Pulmonary artery endothelial cell (primary cell): ENCODE results near the gene CPHXL. TPM values are rescaled to one million over a fixed set of nuclear protein-coding genes. Genes with fewer than 3 reads are reported as not detected.

Experiments
- DNase-seq: peaks from one replicate; pipeline ENCODE4 v3.0.0-alpha.2; 2011; ENCODE audit warnings: low read depth, low spot score
- total RNA-seq: library from RNA; depleted of rRNA; stranded (reverse); fragments of >200 nt; gene quantifications from 2 replicates; pipeline ENCODE4 v1.2.3, GENCODE V29; 2014

CPHXL gene
- total RNA-seq, result not detected in 2 replicates

- DNase-seq, result no peak
Measured at GRCh38 chr16:75726390-75726789, at the start of gene CPHXL. Gene CPHXL (minus strand): TSS chr16:75726490. CDS start chr16:75726442, 48 bp downstream.

GRCh38 chr16:75774197-75774596, 47.9 kb upstream of the CPHXL start:
- DNase-seq, result no peak

GRCh38 chr16:75770051-75770450, 43.8 kb upstream of the CPHXL start:
- DNase-seq, result no peak

GRCh38 chr16:75764154-75764768, 38.0 kb upstream of the CPHXL start:
- peak; percentile 32 for DNase-seq

GRCh38 chr16:75763204-75763603, 36.9 kb upstream of the CPHXL start:
- no peak for DNase-seq

GRCh38 chr16:75762746-75763145, 36.5 kb upstream of the CPHXL start:
- DNase-seq, result no peak

- no peak for DNase-seq
Measured at GRCh38 chr16:75761108-75761507, 34.8 kb upstream of the CPHXL start.

- DNase-seq, result no peak
Measured at GRCh38 chr16:75760018-75760519, 33.8 kb upstream of the CPHXL start.

- DNase-seq, result no peak
Measured at GRCh38 chr16:75758215-75758614, 31.9 kb upstream of the CPHXL start.

GRCh38 chr16:75754141-75754540, 27.9 kb upstream of the CPHXL start:
- no peak for DNase-seq

GRCh38 chr16:75750528-75750927, 24.2 kb upstream of the CPHXL start:
- DNase-seq, result no peak

- DNase-seq, result no peak
Measured at GRCh38 chr16:75746359-75746758, 20.1 kb upstream of the CPHXL start.

- DNase-seq, result no peak
Measured at GRCh38 chr16:75745823-75746222, 19.5 kb upstream of the CPHXL start.

GRCh38 chr16:75745242-75745641, 19.0 kb upstream of the CPHXL start:
- no peak for DNase-seq

GRCh38 chr16:75742424-75743047, 16.2 kb upstream of the CPHXL start:
- no peak for DNase-seq

GRCh38 chr16:75733305-75734211, 7.3 kb upstream of the CPHXL start:
- DNase-seq, result no peak

GRCh38 chr16:75732871-75733270, 6.6 kb upstream of the CPHXL start:
- no peak for DNase-seq

- no peak for DNase-seq
Measured at GRCh38 chr16:75727221-75727620, 931 bp upstream of the CPHXL start.

GRCh38 chr16:75718452-75718851, 7.8 kb downstream of the CPHXL start:
- DNase-seq, result no peak

- DNase-seq, result no peak
Measured at GRCh38 chr16:75714661-75715060, 11.6 kb downstream of the CPHXL start.

GRCh38 chr16:75710344-75710743, 15.9 kb downstream of the CPHXL start:
- no peak for DNase-seq

GRCh38 chr16:75703306-75703705, 23.0 kb downstream of the CPHXL start:
- no peak for DNase-seq
